Measurements from ENCODE around the gene MAP1LC3B. TPM values are rescaled to one million over a fixed set of nuclear protein-coding genes. Genes with fewer than 3 reads are reported as not detected.

Gene MAP1LC3B
- total RNA-seq, 1 donor from 2014 or later, result 46.2 TPM

DNA sequence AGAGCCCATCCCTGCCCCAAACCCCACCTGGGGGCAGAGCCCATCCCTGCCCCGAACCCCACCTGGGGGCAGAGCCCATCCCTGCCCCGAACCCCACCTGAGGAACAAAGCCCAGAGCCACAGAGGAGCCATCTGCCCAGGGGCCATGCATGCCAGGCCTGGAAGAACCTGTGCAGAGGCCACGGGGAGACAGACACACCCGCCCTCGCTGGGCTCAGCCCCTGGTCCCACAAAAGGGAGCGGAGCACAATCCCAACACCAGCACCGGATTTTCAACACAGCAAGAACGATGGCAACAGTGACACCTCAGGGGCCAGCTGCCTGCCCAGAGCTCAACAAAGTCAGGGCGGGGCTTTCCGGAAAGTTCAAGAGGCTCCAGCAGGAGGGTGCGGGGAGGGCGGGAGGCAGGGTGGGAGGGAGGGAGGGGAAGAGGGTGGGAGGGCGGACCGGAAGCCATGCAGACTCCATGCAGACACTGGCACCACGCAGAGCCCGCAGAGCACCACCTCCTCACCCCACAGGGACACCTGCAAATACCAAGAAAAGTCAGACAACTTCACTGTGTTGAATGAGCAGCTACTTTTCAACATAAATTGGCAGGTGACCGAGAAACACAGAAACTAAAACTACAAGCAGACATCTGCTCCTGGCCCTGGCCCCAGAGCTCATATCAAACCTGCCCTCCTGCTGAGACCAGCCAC is 47.1 kb upstream of the MAP1LC3B start:
- peaks cover 6% of the 10 kb centered on the region for H3K36me3 Mint-ChIP-seq (ENCODE audit: insufficient read depth)
- no peak overlapping the region for H3K4me3 Mint-ChIP-seq (ENCODE audit: low read depth)
- H3K27ac Mint-ChIP-seq, result no peak overlapping the region
- H3K27me3 Mint-ChIP-seq, result no peaks in the 10 kb centered on the region
- no peak for DNase-seq (ENCODE audit: low spot score, unreplicated experiment)
- no peaks in the 10 kb centered on the region for H3K9me3 Mint-ChIP-seq (ENCODE audit: low read depth)
- no peaks in the 10 kb centered on the region for H3K4me1 Mint-ChIP-seq (ENCODE audit: low read depth)
- TF ChIP-seq, protein P1, sequence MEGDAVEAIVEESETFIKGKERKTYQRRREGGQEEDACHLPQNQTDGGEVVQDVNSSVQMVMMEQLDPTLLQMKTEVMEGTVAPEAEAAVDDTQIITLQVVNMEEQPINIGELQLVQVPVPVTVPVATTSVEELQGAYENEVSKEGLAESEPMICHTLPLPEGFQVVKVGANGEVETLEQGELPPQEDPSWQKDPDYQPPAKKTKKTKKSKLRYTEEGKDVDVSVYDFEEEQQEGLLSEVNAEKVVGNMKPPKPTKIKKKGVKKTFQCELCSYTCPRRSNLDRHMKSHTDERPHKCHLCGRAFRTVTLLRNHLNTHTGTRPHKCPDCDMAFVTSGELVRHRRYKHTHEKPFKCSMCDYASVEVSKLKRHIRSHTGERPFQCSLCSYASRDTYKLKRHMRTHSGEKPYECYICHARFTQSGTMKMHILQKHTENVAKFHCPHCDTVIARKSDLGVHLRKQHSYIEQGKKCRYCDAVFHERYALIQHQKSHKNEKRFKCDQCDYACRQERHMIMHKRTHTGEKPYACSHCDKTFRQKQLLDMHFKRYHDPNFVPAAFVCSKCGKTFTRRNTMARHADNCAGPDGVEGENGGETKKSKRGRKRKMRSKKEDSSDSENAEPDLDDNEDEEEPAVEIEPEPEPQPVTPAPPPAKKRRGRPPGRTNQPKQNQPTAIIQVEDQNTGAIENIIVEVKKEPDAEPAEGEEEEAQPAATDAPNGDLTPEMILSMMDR (IDR thresholded peaks at IDR 0.05; ENCODE audit: unreplicated experiment), result no peak

DNA sequence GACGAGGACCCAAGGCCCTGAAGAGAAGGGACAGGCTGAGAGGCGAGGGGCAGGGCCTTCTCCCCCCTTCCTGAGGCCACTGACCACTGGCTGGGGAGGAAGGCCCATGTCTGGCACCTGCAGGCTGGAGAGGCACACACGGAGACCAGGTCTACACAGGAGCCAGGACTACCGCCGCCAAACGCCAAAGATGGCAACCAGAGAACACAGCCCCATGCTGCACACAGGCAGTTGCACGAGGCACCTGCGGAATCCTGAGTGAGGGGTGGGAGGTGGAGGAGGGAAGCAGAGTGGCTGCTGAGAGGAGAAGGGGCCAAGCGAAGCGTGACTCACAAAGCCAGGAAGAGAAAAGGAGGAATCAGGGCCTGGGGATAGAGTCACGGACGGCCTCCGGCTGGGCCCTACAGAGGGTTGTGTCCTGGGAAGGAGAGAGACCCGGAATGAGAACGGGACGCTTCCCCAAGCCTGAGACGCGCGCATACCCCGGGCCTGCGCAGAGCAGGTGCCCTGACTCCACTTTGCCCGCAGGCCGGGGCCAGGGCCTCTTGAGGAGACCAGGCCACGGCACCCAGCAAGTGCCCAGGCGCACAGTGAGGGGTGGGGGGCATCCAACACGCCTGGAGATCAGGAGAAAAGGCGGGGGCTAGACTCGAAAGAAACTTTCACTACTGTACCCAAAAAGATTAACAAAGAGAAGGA is 46.3 kb upstream of the MAP1LC3B start:
- Mint-ChIP-seq H3K36me3 (ENCODE audit: insufficient read depth) (peaks cover 4% of the 10 kb centered on the region), H3K9me3 (ENCODE audit: low read depth) (no peaks in the 10 kb centered on the region), H3K4me1 (ENCODE audit: low read depth) (no peaks in the 10 kb centered on the region), H3K27me3 (no peaks in the 10 kb centered on the region), H3K4me3 (ENCODE audit: low read depth) (no peak overlapping the region), H3K27ac (peak overlapping the region; percentile 56)
- no peak for DNase-seq (ENCODE audit: low spot score, unreplicated experiment)
- TF ChIP-seq, protein P1 (IDR thresholded peaks at IDR 0.05; ENCODE audit: unreplicated experiment), result no peak

DNA sequence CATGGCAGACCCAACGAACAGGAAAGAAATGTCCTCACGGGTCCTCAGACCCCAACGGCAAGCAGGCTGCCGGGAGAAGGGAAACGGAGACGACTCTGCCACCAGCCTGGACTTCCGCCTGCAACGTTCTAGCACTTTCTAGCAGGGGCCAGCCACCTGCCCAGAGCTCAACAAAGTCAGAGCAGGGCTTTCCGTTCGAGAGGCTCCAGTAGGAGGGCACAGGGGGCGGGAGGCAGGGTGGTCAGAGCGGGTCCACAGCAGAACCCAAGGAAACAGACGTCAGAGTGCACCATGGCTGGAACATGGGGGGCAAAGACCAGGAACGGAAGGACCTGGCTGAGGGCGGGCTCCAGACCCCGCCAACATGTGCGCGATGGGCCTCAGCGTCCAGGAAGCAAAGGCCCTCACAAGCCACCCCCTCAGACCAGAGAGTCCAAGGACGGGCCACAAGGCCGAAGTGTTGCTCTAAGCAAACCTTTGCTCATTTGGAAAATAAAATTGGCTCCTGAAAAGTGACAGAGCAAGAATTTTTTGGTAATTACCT is 45.5 kb upstream of the MAP1LC3B start:
- Mint-ChIP-seq H3K27ac (no peak overlapping the region), H3K36me3 (ENCODE audit: insufficient read depth) (peaks cover 4% of the 10 kb centered on the region), H3K4me3 (ENCODE audit: low read depth) (no peak overlapping the region), H3K4me1 (ENCODE audit: low read depth) (no peaks in the 10 kb centered on the region), H3K27me3 (no peaks in the 10 kb centered on the region), H3K9me3 (ENCODE audit: low read depth) (no peaks in the 10 kb centered on the region)
- TF ChIP-seq, protein P1 (IDR thresholded peaks at IDR 0.05; ENCODE audit: unreplicated experiment), result no peak
- no peak for DNase-seq (ENCODE audit: low spot score, unreplicated experiment)

DNA sequence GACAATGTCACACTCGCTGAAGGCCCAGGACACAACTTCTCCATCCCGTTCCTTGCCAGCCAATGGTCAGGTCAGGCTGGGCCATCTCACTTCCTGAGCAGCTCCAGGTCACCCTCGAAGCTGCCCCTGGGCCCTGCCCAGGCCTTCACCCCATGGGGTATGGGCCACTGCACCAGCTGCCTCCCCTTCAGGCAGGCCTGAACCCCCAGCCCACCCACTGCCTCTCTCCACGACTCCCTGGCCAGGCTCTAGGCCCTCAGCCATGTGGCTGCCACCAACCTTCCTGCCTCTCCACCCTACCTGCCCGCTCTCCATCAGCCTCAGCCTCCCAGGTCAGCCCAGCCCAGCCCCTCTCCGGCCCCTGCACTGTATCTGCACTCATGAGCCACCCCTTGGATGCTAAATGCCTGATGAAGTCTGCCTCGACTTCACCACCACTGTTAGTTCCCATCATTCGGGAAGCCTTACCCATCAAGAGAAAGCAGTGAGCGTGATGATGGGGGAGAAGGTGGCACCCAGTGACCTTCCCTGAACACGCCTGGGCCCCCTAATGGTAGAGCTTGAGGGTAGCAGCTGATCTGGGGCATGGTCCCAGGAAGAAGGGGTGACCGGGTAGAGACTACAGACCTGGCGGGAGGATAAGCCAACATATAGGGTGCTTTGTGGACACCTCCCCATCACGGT is 44.1 kb upstream of the MAP1LC3B start:
- no peak for DNase-seq (ENCODE audit: low spot score, unreplicated experiment)
- Mint-ChIP-seq H3K4me3 (ENCODE audit: low read depth) (no peak overlapping the region), H3K4me1 (ENCODE audit: low read depth) (no peaks in the 10 kb centered on the region), H3K27me3 (no peaks in the 10 kb centered on the region), H3K27ac (no peak overlapping the region), H3K36me3 (ENCODE audit: insufficient read depth) (peaks cover 3% of the 10 kb centered on the region), H3K9me3 (ENCODE audit: low read depth) (no peaks in the 10 kb centered on the region)
- TF ChIP-seq, protein P1 (IDR thresholded peaks at IDR 0.05; ENCODE audit: unreplicated experiment), result peak; percentile 10

DNA sequence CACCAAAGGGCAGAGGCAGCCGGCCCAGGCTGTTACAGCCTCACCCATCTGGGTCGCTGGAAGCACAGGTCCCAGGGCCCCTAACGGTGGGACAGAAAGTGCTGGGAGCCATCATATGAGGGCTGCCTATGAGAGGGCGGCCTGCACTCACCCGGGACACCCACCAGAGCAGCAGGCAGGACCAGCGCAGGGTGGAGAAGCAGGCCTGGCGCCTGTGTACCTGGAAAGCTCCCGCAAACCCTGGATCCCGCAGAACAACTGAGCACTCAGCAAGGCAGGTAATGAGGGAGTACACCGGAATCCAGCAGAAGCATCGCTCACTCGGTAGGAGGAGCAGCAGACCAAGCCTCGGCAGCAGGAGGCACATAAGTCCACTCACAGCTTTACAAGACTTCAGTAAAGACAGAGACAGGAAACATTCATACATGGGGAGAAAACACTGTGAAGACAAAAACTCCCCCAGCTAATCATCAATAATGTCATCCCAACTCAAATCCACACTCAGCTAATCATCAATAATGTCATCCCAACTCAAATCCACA is 43.4 kb upstream of the MAP1LC3B start:
- H3K27me3 Mint-ChIP-seq, result no peaks in the 10 kb centered on the region
- peaks cover 2% of the 10 kb centered on the region for H3K36me3 Mint-ChIP-seq (ENCODE audit: insufficient read depth)
- H3K9me3 Mint-ChIP-seq (ENCODE audit: low read depth), result no peaks in the 10 kb centered on the region
- no peak for DNase-seq (ENCODE audit: low spot score, unreplicated experiment)
- TF ChIP-seq, protein P1 (IDR thresholded peaks at IDR 0.05; ENCODE audit: unreplicated experiment), result no peak
- H3K4me3 Mint-ChIP-seq (ENCODE audit: low read depth), result no peak overlapping the region
- H3K27ac Mint-ChIP-seq, result no peak overlapping the region
- no peaks in the 10 kb centered on the region for H3K4me1 Mint-ChIP-seq (ENCODE audit: low read depth)
